AG09319 (cell line): ENCODE results near the gene ISY1.
"Not testable (repeated sequence)": the region's sequence is repeated elsewhere in the genome, so short reads cannot be mapped to it uniquely, and the experiment has no call there.

Source experiments
- DNase-seq: peaks from one replicate; pipeline ENCODE4 v3.0.0-alpha.2; 2010; ENCODE audit warnings: low read depth; ENCODE audit errors: extremely low read depth
- CTCF ChIP-seq: IDR thresholded peaks from 2 replicates; pipeline ENCODE4 v1.5.1; 2011; ENCODE audit warnings: low read depth, mild to moderate bottlenecking, inconsistent platforms, low read length, moderate library complexity

ISY1 gene

GRCh38 chr3:129181819-129182218 is 21.0 kb upstream of the ISY1 start:
- no peak for TF ChIP-seq CTCF
- no peak for DNase-seq

- no peak for DNase-seq
- TF ChIP-seq CTCF = no peak
These were observed 19.6 kb upstream of the ISY1 start for GRCh38 chr3:129180461-129180860.

GRCh38 chr3:129176051-129176450 is 15.2 kb upstream of the ISY1 start:
- DNase-seq = no peak
- no peak for TF ChIP-seq CTCF

GRCh38 chr3:129173725-129174124 is 12.9 kb upstream of the ISY1 start:
- TF ChIP-seq CTCF = no peak
- DNase-seq = no peak

- no peak for TF ChIP-seq CTCF
- no peak for DNase-seq
These were observed 12.3 kb upstream of the ISY1 start for GRCh38 chr3:129173206-129173605.

- no peak for DNase-seq
- TF ChIP-seq CTCF = no peak
These were observed 5.9 kb upstream of the ISY1 start for GRCh38 chr3:129166579-129167332.

- not testable (repeated sequence) for DNase-seq
These were observed 4.7 kb upstream of the ISY1 start for GRCh38 chr3:129165594-129165993.

- no peak for TF ChIP-seq CTCF
- no peak for DNase-seq
These were observed 3.6 kb upstream of the ISY1 start for GRCh38 chr3:129164500-129164899.
